HG03521 (cell line): ENCODE measurements around the gene CACNA1C.

ENCODE experiments used
- ATAC-seq: cut with Tn5 transposase; IDR thresholded peaks from one replicate; pipeline ENCODE4 v1.9.1; 2021; ENCODE audit warnings: mild to moderate bottlenecking, moderate library complexity; ENCODE audit not compliant: unreplicated experiment

The CACNA1C gene

GRCh38 chr12:2605301-2605700 lies 552.5 kb downstream of the CACNA1C start:
- ATAC-seq: no peak

- ATAC-seq: no peak
Observed at GRCh38 chr12:2606186-2606910, 553.6 kb downstream of the CACNA1C start.

- no peak for ATAC-seq
Observed at GRCh38 chr12:2607881-2608607, 555.3 kb downstream of the CACNA1C start.

- no peak for ATAC-seq
Observed at GRCh38 chr12:2608608-2608945, 555.8 kb downstream of the CACNA1C start.

- ATAC-seq: no peak
Observed at GRCh38 chr12:2609020-2609419, 556.2 kb downstream of the CACNA1C start.

GRCh38 chr12:2610358-2610757 lies 557.6 kb downstream of the CACNA1C start:
- ATAC-seq: no peak

- ATAC-seq: no peak
Observed at GRCh38 chr12:2613326-2614073, 560.7 kb downstream of the CACNA1C start.

GRCh38 chr12:2614341-2614740 lies 561.6 kb downstream of the CACNA1C start:
- no peak for ATAC-seq

- ATAC-seq: no peak
Observed at GRCh38 chr12:2615665-2616402, 563.0 kb downstream of the CACNA1C start.

- ATAC-seq: no peak
Observed at GRCh38 chr12:2616763-2617162, 564.0 kb downstream of the CACNA1C start.

- no peak for ATAC-seq
Observed at GRCh38 chr12:2617365-2617764, 564.6 kb downstream of the CACNA1C start.

- ATAC-seq: no peak
Observed at GRCh38 chr12:2618291-2618995, 565.7 kb downstream of the CACNA1C start.

- no peak for ATAC-seq
Observed at GRCh38 chr12:2619136-2619535, 566.3 kb downstream of the CACNA1C start.

GRCh38 chr12:2622460-2622859 lies 569.7 kb downstream of the CACNA1C start:
- ATAC-seq: no peak

- ATAC-seq: no peak
Observed at GRCh38 chr12:2623472-2623871, 570.7 kb downstream of the CACNA1C start.

- ATAC-seq: no peak
Observed at GRCh38 chr12:2624543-2625288, 571.9 kb downstream of the CACNA1C start.

GRCh38 chr12:2625289-2625612 lies 572.5 kb downstream of the CACNA1C start:
- ATAC-seq: no peak

GRCh38 chr12:2627076-2627834 lies 574.5 kb downstream of the CACNA1C start:
- no peak for ATAC-seq

GRCh38 chr12:2627835-2628191 lies 575.0 kb downstream of the CACNA1C start:
- no peak for ATAC-seq
